ENCODE results near the gene CHRNA1.

DNA sequence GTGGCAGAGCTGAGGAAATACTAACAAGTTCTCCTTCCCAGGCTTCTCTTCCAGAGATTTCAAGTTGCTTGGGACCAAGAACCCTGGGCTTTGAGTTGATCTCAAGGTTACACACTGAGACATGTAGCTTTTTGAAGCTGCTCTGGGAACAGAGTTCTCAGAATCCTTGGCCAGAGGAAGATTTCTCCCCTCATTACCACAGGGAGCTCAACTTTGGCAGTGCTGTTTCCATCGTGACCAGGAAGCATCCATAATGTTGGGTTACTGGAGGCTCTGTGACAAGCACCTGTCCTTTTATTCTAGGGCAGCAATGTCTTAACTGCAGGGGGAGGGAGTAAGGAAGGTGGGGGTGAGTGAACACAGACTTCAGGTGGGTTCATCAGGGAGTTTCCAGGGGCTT is 41.5 kb upstream of the CHRNA1 start:
- TF ChIP-seq, protein P1, sequence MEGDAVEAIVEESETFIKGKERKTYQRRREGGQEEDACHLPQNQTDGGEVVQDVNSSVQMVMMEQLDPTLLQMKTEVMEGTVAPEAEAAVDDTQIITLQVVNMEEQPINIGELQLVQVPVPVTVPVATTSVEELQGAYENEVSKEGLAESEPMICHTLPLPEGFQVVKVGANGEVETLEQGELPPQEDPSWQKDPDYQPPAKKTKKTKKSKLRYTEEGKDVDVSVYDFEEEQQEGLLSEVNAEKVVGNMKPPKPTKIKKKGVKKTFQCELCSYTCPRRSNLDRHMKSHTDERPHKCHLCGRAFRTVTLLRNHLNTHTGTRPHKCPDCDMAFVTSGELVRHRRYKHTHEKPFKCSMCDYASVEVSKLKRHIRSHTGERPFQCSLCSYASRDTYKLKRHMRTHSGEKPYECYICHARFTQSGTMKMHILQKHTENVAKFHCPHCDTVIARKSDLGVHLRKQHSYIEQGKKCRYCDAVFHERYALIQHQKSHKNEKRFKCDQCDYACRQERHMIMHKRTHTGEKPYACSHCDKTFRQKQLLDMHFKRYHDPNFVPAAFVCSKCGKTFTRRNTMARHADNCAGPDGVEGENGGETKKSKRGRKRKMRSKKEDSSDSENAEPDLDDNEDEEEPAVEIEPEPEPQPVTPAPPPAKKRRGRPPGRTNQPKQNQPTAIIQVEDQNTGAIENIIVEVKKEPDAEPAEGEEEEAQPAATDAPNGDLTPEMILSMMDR (conservative IDR thresholded peaks at IDR 0.05; ENCODE audit: low read depth, low read length) = no peak
- TF ChIP-seq EZH2 (IDR thresholded peaks at IDR 0.05; ENCODE audit: low read length, unreplicated experiment) = no peak

Measured in PC-3 (cell line).